ENCODE measurements around the gene NPC1.
"Not testable (repeated sequence)": the region's sequence is repeated elsewhere in the genome, so short reads cannot be mapped to it uniquely, and the experiment has no call there.

The NPC1 gene

DNA sequence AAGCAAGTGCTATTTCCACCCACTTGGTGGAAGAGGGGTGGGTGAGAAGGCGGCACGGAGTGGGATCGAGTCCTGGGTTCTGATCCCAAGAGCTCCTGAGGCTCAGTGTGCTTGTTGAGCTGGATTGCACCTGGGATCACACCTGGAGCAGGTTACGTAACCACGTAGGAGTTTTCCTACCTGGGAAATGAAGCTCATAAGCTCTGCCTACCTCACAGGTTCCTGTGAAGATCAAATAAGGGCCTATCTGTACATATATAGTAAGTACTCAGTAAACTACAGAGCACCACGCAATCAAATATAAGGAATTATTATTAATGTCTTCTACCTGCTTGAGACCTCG is 11.0 kb downstream of the NPC1 start:
- no peak for DNase-seq (ENCODE audit: low read depth)

- DNase-seq (ENCODE audit: low read depth): no peak
Measured at GRCh38 chr18:23574611-23575308, 11.5 kb downstream of the NPC1 start.

- DNase-seq (ENCODE audit: low read depth): peak; percentile 92
Measured at GRCh38 chr18:23573626-23574431, 12.5 kb downstream of the NPC1 start.

DNA sequence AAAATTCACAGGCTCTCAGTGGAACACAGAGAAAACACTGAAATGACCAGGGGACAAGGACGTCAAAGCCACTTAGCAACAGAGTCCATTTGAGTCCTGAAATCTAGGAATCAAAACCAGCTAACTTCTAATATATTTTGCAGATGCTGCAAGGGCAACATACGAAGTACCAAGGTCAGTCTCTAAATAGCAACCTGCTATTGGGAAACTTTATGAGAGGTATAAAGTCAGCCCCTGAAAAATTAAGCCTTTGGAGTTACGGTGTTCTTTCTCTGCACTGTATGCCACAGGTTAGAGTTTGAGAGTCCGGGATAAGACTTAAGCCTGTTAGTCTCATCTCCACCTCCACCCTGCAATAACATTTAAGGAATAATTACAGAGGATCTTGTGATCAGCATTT is 13.3 kb downstream of the NPC1 start:
- no peak for DNase-seq (ENCODE audit: low read depth)

DNA sequence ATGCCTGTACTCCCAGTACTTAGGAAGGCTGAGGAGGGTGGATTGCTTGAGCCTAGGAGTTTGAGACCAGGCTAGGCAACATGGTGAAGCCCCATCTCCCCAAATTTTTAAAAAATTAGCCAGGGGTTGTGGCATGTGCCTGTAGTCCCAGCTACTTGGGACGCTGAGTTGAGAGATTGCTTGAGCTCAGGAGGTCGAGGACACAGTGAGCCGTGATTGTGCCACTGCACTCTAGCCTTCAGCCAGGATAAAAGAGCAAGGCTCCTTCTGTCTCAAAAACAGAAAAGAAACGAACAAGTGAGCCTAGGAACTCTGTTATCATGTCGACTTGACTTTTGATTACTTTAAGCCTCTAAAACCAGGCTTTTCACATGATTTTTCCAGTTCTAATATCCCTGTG is 13.7 kb downstream of the NPC1 start:
- DNase-seq (ENCODE audit: low read depth): no peak

- DNase-seq (ENCODE audit: low read depth): no peak
Measured at GRCh38 chr18:23572012-23572411, 14.3 kb downstream of the NPC1 start.

- no peak for DNase-seq (ENCODE audit: low read depth)
Measured at GRCh38 chr18:23570912-23571504, 15.3 kb downstream of the NPC1 start.

DNA sequence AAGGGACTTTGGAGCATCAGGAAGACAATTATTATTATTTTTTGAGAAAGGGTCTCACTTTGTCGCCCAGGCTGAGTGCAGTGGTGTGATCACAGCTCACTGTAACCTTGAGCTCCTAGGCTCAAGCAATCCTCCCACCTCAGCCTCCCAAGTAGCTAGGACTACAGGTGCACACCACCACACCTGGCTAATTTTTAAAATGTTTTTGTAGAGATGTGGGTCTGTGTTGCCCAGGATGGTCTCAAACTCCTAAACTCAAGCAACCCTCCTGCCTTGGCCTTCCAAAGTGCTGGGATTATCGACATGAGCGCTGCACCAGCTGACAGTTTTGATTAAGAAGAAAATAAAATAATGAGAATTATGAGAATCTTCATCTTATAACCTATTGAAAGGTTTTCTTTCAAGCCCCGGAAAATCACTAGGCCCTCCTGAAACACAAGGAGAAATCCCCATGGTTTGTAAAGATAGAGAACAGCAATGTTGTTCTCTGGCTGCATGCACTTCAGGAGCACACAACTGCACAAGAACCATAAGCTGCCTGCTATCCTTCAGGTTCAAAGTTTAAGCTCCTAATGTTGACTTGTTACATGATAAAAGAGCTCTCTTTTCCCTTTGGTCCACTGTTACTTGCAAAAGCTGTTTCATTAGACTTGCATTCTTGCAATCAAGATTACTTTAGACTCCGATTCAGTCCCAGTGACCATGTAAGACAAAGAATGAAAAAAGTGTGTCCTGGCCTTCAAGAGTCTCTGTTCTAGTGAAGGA is 16.8 kb downstream of the NPC1 start:
- DNase-seq (ENCODE audit: low read depth): no peak

GRCh38 chr18:23568281-23569138 is 17.8 kb downstream of the NPC1 start:
- no peak for DNase-seq (ENCODE audit: low read depth)

DNA sequence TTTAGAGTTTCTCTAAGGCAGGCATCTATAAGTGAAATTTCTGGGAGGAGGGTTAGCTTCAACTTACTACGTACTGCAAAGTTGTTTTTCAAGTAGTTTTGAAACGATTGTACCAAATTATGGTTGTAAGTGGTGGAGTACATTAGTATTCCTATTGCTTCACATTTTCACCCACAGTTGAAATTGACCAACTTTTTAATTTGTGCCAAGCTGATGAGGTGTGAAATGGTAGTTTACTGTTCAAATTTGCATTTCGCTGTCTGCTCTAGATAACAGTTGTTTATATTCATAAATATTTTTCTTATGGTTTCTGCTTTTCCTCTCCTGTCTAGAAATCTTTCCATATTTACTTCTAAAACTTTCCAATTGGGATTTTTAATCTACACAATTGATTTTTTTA is 18.6 kb downstream of the NPC1 start:
- no peak for DNase-seq (ENCODE audit: low read depth)

GRCh38 chr18:23565916-23566547 is 20.3 kb downstream of the NPC1 start:
- DNase-seq (ENCODE audit: low read depth): no peak

DNA sequence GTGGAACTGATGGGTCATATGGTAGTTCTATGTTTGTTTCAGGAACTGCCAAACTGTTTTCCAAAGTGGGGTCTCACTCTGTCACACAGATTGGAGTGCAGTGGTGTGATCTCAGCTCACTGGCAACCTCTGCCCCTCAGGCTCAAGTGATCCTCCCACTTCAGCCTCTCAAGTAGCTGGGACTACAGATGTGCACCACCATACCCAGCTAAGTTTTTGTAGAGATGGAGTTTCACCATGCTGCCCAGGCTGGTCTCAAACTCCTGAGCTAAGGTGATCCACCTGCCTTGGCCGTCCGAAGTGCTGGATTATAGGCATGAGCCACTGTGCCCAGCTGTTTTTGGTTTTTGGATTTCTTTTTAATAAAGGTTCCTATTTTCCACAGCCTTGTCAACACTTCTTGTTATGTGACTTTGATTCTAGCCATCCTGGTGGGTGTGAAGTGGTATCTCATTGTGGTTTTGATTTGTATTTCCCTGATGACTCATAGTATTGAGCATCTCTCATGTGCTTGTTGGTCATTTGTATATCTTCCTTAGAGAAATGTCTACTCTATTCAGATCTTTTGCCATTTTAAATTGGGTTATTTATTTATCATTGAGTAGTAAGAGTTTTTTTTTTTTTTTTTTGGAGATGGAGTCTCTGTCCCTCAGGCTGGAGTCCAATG is 22.8 kb downstream of the NPC1 start:
- DNase-seq (ENCODE audit: low read depth): peak; percentile 82

GRCh38 chr18:23560186-23560585 is 26.1 kb downstream of the NPC1 start:
- no peak for DNase-seq (ENCODE audit: low read depth)

DNA sequence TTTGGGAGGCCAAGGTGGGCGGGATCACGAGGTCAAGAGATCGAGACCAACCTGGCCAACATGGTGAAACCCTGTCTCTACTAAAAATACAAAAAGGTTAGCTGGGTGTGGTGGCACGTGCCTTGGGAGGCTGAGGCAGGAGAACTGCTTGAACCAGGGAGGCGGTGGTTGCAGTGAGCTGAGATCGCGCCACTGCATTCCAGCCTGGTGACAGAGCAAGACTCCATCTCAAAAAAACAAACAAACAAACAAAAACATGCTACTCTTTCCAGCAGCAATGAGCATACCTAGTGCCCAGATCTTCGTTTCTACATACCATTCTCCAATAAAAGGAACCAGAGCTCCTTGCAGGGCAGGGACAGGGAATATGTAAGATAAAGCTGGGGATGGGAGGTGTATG is 28.8 kb downstream of the NPC1 start:
- DNase-seq (ENCODE audit: low read depth): not testable (repeated sequence)

- no peak for DNase-seq (ENCODE audit: low read depth)
Measured at GRCh38 chr18:23556145-23556780, 30.0 kb downstream of the NPC1 start.

GRCh38 chr18:23553887-23554286 is 32.4 kb downstream of the NPC1 start:
- no peak for DNase-seq (ENCODE audit: low read depth)

DNA sequence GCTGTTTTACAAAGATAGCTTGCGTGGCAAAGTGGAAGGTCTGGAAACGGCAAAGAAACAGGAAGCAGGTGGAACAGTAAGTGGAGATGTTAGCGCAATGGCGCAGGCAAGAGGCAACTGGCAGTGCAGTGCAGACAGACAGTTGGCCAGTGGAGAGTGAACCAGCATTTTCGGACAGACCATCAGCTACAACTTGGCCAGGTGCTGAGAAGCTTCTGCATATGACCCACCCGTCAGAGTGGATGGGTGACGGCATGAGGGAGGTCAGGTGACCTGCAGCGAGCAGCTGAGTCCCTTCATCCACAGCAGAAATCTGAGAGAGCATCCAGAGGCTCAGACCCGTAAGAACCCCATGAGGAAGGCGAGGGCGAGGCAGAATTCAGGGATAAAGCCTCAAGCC is 33.8 kb downstream of the NPC1 start:
- no peak for DNase-seq (ENCODE audit: low read depth)

GRCh38 chr18:23551978-23552377 is 34.3 kb downstream of the NPC1 start:
- DNase-seq (ENCODE audit: low read depth): no peak

DNA sequence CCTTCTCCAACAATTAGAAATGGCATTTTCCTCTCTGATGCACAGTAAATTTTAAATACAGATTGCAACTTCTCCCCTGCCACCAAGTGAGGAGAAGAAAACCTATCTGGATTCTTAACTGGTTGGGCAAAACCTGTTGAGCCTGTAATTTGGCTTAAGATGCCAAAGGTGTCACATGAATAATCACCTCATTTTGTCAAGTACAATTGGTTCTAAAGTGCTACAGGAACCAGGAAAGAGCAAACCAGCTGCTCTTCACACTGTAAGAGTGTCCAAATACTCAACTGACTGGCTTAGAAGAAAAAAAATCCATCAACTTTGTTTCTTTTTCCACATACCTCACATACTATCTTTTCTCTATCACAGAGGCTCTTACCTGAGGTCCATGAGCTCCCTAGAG is 35.4 kb downstream of the NPC1 start:
- DNase-seq (ENCODE audit: low read depth): no peak

DNA sequence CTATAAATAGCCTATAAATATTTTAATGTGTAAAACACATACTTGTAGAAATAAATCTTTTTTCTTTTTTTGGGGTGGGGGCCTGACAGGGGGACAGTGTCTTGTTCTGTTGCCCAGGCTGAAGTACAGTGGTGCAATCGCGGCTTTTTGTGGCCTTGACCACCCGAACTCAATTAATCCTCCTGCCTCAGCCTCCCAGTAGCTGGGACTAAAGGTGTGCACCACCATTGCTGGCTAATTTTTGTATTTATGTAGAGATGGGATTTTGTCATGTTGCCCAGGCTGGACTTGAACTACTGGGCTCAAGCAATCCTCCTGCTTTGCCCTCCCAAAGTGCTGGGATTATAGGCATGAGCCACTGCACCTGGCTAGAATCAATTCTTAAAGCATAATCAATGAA is 37.6 kb downstream of the NPC1 start:
- no peak for DNase-seq (ENCODE audit: low read depth)

Measured in iris pigment epithelial cell (primary cell).